ENCODE measurements around the gene DNAH2. TPM values are rescaled to one million over a fixed set of nuclear protein-coding genes. Genes with fewer than 3 reads are reported as not detected.

Gene DNAH2
- total RNA-seq, 1 donor: under 0.01 TPM

DNA sequence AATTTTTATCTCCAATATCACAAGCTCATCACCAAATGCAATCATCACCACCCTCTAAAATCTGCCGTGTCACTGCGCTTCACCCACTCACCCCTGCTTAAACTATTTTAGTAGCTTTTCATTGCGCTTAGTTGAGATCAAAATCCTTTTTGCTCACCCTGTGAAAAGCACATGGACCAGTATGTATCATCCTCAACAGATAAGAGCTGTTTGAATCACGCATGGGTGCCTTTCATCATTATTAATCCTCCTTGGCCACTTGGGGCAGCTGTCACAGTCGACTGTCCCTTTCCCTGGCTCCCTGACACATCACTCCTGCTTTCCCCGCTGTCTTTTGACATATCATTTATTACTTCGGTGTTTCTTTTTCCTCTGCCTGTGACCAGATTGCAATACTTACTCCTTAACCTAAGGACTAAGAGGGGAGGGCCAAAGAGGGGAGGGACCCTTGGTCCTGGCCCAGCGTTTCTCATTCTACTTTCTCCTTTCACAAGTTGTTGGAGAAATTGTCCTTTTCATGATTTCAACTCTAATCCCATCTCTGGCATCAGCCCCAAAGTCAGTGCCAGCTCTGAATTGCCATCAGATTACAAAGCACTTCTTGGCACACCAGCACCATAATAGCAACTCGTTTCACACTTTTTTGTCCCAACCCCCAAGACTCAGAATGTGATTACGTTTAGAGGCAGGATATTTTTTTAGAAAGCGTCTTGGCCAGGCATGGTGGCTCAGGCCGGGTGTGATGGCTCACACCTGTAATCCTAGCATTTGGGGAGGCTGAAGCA lies 107.9 kb downstream of the DNAH2 start:
- H3K27me3 ChIP-seq (ENCODE audit: insufficient read depth, low read length): no peaks in the 10 kb centered on the region
- no peaks in the 10 kb centered on the region for H3K9me3 ChIP-seq (ENCODE audit: low read depth, low read length)
- H3K4me3 ChIP-seq (ENCODE audit: low read length): no peak overlapping the region
- no peaks in the 10 kb centered on the region for H3K4me1 ChIP-seq (ENCODE audit: insufficient read depth, low read length)

DNA sequence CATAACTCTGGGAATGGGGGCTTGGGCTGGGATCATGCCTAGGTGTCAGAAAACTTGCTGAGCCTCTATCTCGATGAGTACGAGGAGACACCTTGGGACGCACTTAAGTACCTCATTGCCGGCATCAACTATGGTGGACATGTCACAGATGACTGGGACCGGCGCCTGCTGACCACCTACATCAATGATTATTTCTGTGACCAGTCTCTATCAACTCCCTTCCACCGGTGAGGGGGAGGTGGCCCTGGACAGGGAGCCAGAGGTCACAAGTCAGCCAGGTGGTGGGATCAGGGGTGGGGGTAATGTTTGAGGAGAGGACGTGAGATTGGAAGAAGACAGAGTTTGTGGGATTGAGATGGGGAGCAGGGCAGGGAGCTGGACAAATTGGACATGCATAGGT lies 113.1 kb downstream of the DNAH2 start:
- Histone ChIP-seq H3K9me3 (ENCODE audit: low read depth, low read length) (no peaks in the 10 kb centered on the region), H3K4me1 (ENCODE audit: insufficient read depth, low read length) (peaks cover 16% of the 10 kb centered on the region), H3K27me3 (ENCODE audit: insufficient read depth, low read length) (no peaks in the 10 kb centered on the region), H3K4me3 (ENCODE audit: low read length) (no peak overlapping the region)

- Histone ChIP-seq H3K4me1 (ENCODE audit: insufficient read depth, low read length) (peaks cover 21% of the 10 kb centered on the region), H3K9me3 (ENCODE audit: low read depth, low read length) (no peaks in the 10 kb centered on the region), H3K4me3 (ENCODE audit: low read length) (no peak overlapping the region), H3K27me3 (ENCODE audit: insufficient read depth, low read length) (no peaks in the 10 kb centered on the region)
Observed at GRCh38 chr17:7831233-7831632, 113.7 kb downstream of the DNAH2 start.

DNA sequence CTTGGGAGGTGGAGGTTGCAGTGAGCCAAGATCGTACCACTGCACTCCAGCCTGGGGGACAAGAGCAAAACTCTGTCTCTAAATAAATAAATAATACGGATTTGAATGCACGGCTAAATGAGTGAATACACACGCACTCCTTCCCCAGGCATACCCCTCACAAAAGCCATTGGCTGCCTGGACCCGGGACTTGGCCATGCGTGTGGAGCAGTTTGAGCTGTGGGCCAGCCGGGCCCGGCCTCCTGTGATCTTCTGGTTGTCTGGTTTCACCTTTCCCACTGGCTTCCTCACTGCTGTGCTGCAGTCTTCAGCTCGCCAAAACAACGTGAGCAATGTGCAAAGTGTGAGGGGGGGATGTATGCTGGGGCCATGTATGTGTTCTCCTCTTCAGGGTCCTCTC lies 114.9 kb downstream of the DNAH2 start:
- Histone ChIP-seq H3K4me1 (ENCODE audit: insufficient read depth, low read length) (peaks cover 33% of the 10 kb centered on the region), H3K27me3 (ENCODE audit: insufficient read depth, low read length) (no peaks in the 10 kb centered on the region), H3K4me3 (ENCODE audit: low read length) (no peak overlapping the region), H3K9me3 (ENCODE audit: low read depth, low read length) (no peaks in the 10 kb centered on the region)

- peak overlapping the region; percentile 75 for H3K4me3 ChIP-seq (ENCODE audit: low read length)
- no peaks in the 10 kb centered on the region for H3K27me3 ChIP-seq (ENCODE audit: insufficient read depth, low read length)
- no peaks in the 10 kb centered on the region for H3K9me3 ChIP-seq (ENCODE audit: low read depth, low read length)
- peaks cover 39% of the 10 kb centered on the region for H3K4me1 ChIP-seq (ENCODE audit: insufficient read depth, low read length)
Observed at GRCh38 chr17:7833011-7833794, 115.7 kb downstream of the DNAH2 start.

DNA sequence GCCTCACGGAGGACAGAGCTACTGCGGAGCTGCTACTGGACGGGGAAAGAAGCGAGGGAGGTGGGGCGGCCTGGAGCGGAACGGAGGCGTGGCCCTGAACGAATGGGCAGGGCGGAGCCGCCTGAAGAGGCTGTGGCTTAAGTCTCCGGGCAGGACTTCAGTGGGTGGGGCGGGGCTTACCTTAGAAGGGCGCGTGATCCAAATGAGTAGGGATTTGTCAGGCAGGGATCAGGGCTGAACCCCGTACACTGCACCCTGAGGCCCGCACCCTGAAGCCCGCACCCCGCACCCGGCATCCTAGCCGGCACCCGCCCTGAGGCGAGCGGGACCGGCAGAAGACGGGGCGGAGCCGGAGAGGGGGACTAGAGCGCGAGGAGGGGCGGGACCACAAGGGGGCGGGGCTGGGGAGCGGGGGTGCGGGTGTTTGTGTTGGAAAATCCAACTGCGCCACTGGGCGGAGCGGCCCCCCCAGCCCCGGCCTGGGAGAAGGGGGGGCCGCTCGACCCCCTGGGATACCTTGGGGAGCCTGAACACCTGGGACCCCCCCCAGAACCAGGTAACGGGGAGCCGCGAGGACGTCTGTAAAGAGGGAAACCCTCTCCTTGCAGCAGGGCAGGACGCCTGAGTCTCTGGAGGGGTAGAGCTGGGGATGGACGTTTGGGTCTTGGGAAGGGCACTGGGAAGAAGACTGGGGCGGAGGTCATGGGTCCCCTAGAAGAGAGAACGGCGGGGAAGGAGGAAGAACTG lies 116.4 kb downstream of the DNAH2 start, which contains the start of gene KDM6B:
KDM6B (plus strand) TSS at position 423 of the 747 bp plus-strand sequence. CDS start 11,338 bp downstream, outside the sequence.
- Histone ChIP-seq H3K9me3 (ENCODE audit: low read depth, low read length) (no peaks in the 10 kb centered on the region), H3K4me3 (ENCODE audit: low read length) (peak within 1 kb of the TSS; percentile 75), H3K27me3 (ENCODE audit: insufficient read depth, low read length) (no peaks in the 10 kb centered on the region), H3K4me1 (ENCODE audit: insufficient read depth, low read length) (peaks cover 45% of the 10 kb centered on the region)

DNA sequence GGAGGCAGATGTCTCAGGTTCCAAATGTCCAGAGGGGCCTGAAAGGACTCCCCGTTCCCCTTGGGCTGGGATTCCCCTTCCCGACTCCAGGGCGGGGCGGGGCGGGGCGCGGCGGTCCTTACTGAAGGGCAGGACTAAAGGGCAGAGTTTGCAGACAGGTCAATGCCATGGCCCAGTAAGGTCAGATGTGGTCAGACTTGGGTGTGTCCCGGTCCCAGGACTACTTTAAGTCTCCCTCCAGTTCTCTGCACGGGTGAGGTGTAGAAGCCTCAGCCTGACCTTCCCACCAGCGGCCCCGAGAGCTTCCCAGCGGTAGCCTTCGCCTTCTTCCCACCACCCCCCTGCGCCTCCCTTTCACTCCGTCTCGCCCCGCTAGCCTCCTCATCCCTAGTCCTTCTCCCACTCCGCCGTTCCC lies 117.0 kb downstream of the DNAH2 start:
- H3K27me3 ChIP-seq (ENCODE audit: insufficient read depth, low read length): no peaks in the 10 kb centered on the region
- H3K4me3 ChIP-seq (ENCODE audit: low read length): peak overlapping the region; percentile 75
- H3K4me1 ChIP-seq (ENCODE audit: insufficient read depth, low read length): peaks cover 51% of the 10 kb centered on the region
- H3K9me3 ChIP-seq (ENCODE audit: low read depth, low read length): no peaks in the 10 kb centered on the region

DNA sequence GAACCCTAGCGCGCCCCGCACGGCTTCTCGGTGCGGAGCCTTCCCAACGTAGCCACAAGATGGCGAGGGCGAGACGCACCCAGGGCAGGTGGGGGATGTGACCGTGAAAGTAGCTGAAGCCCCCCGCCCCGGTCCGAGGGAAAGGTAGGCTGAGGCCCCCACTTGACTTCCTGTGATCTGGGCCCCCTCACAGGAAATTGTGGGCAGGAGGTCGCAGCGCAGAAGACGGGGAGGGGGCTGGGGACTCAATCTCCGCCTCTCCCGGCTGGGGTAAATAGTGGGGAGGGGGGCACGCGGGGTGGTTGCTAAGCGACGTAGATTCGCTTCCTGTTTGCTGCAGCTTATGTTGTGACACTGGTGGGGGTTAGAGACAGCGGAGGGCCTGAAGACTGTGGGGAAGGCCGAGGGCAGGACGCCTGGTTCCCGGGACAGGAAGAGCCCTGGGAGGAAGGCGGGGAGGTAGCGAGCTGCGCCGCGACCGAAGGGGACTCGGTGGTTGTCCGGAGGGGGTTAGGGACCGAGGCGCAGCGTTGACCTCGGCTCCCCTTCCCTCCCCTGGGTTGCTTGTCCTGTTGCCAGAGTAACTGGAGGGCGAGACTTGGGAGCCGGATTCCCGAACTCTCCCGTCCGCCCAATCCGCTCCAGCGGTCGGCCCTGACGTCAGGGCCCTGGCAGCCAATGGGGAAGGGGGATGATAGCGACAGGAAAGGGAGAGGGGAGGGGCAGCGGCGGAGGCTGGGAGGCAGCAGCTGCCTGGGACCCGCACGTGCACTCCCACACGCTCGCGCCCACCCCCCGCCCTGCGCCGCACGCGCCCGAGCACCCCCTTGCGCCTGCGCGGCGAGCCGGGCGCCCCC lies 117.6 kb downstream of the DNAH2 start:
- Histone ChIP-seq H3K27me3 (ENCODE audit: insufficient read depth, low read length) (no peaks in the 10 kb centered on the region), H3K4me1 (ENCODE audit: insufficient read depth, low read length) (peaks cover 57% of the 10 kb centered on the region), H3K9me3 (ENCODE audit: low read depth, low read length) (no peaks in the 10 kb centered on the region), H3K4me3 (ENCODE audit: low read length) (peak overlapping the region; percentile 75)

DNA sequence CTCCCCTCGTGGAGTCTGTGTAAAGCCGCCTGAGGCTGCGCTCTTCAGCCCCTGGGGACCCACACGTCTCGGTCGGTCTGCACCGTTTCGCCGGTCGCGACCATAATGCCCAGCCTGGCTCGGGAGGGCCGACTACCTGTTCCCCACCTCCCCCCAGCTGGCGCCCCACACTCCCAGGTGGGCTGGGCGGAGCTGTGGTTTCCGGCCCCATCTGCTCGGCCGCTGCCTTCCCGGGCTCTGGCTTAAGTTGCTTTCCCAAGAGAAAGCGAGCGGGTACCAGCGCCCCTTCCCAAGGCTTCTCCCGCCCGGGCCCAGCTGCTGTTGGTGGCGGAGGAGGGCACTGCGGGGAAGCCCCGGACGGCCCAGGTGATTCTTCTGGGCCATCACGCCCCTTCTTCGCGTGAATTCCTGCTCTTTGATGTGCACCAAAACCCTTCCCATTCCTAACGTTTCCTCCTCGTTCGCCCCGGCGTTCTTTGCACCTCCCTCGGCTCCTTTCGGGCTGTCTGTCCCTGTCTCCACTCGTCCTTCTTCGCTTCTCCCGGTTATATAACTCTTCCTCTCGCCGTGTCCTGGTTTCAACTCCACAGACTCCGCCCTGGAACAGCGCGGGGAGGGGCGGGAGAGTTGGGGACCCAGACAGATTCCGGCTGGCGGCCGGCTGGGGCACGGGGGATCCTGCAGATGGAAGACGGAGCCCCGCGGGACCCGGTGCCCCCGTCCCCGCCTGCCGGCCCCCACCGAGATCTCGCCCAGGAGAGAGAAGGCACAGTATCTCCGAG lies 118.5 kb downstream of the DNAH2 start:
- no peaks in the 10 kb centered on the region for H3K27me3 ChIP-seq (ENCODE audit: insufficient read depth, low read length)

GRCh38 chr17:7836596-7837407 lies 119.3 kb downstream of the DNAH2 start:
- no peaks in the 10 kb centered on the region for H3K9me3 ChIP-seq (ENCODE audit: low read depth, low read length)
- peak overlapping the region; percentile 75 for H3K4me3 ChIP-seq (ENCODE audit: low read length)
- no peaks in the 10 kb centered on the region for H3K27me3 ChIP-seq (ENCODE audit: insufficient read depth, low read length)
- peaks cover 71% of the 10 kb centered on the region for H3K4me1 ChIP-seq (ENCODE audit: insufficient read depth, low read length)

More for the DNA sequence above, 118.5 kb downstream of the DNAH2 start:
- no peaks in the 10 kb centered on the region for H3K9me3 ChIP-seq (ENCODE audit: low read depth, low read length)
- H3K4me3 ChIP-seq (ENCODE audit: low read length): peak overlapping the region; percentile 75
- H3K4me1 ChIP-seq (ENCODE audit: insufficient read depth, low read length): peaks cover 66% of the 10 kb centered on the region

GRCh38 chr17:7837408-7838088 lies 120.0 kb downstream of the DNAH2 start:
- H3K27me3 ChIP-seq (ENCODE audit: insufficient read depth, low read length): no peaks in the 10 kb centered on the region
- no peaks in the 10 kb centered on the region for H3K9me3 ChIP-seq (ENCODE audit: low read depth, low read length)
- H3K4me3 ChIP-seq (ENCODE audit: low read length): peak overlapping the region; percentile 16

GRCh38 chr17:7838090-7839075 lies 120.8 kb downstream of the DNAH2 start:
- peak overlapping the region; percentile 34 for H3K4me3 ChIP-seq (ENCODE audit: low read length)
- H3K4me1 ChIP-seq (ENCODE audit: insufficient read depth, low read length): peaks cover 73% of the 10 kb centered on the region
- no peaks in the 10 kb centered on the region for H3K9me3 ChIP-seq (ENCODE audit: low read depth, low read length)
- H3K27me3 ChIP-seq (ENCODE audit: insufficient read depth, low read length): no peaks in the 10 kb centered on the region

More at GRCh38 chr17:7837408-7838088, 120.0 kb downstream of the DNAH2 start:
- H3K4me1 ChIP-seq (ENCODE audit: insufficient read depth, low read length): peaks cover 77% of the 10 kb centered on the region
